ENCODE data around the gene PCGF3.

- no peak for TF ChIP-seq CTCF (conservative IDR thresholded peaks at IDR 0.05 in 1 of 2, IDR thresholded peaks at IDR 0.05 in 1 of 2; ENCODE audit: extremely low read depth in 1 of 2, insufficient read depth in 1 of 2, low read depth in 1 of 2, low read length in 2 of 2)
- no peak for TF ChIP-seq EZH2 (IDR thresholded peaks at IDR 0.05; ENCODE audit: borderline replicate concordance, low read length)
Observed at GRCh38 chr4:726838-727237, 21.2 kb downstream of the PCGF3 start.
